H9 (cell line): ENCODE measurements around the gene CCBE1. TPM values are rescaled to one million over a fixed set of nuclear protein-coding genes. Genes with fewer than 3 reads are reported as not detected.

Experiments
- DNase-seq: peaks from one replicate; pipeline ENCODE4 v3.0.0-alpha.2; 2017
- H2AFZ ChIP-seq: one replicate; pipeline ENCODE4 v1.6.1; 2013; ENCODE audit warnings: mild to moderate bottlenecking, low read length, control low read depth, moderate library complexity
- H2AK5ac ChIP-seq: 2 replicates; pipeline ENCODE4 v1.6.1; 2013; ENCODE audit warnings: low read length, control low read depth, mixed read lengths; ENCODE audit not compliant: insufficient read length
- H2BK120ac ChIP-seq: one replicate; pipeline ENCODE4 v1.6.1; 2013; ENCODE audit warnings: low read depth, mild to moderate bottlenecking, low read length, control low read depth, inconsistent platforms; ENCODE audit not compliant: poor library complexity, severe bottlenecking
- H2BK12ac ChIP-seq: 2 replicates; pipeline ENCODE4 v1.6.1; 2013; ENCODE audit warnings: low read length, control low read depth, mixed read lengths, low read depth; ENCODE audit not compliant: insufficient read length
- H2BK15ac ChIP-seq: 2 replicates; pipeline ENCODE4 v1.6.1; 2013; ENCODE audit warnings: low read depth, low read length, control low read depth
- H2BK20ac ChIP-seq: one replicate; pipeline ENCODE4 v1.6.1; 2013; ENCODE audit warnings: low read depth, mild to moderate bottlenecking, low read length, control low read depth, inconsistent platforms; ENCODE audit not compliant: poor library complexity, severe bottlenecking
- H2BK5ac ChIP-seq: 2 replicates; pipeline ENCODE4 v1.6.1; 2013; ENCODE audit warnings: low read length, control low read depth, mixed read lengths; ENCODE audit not compliant: insufficient read length
- H3K14ac ChIP-seq: 2 replicates; pipeline ENCODE4 v1.6.1; 2013; ENCODE audit warnings: low read length, control low read depth; ENCODE audit not compliant: insufficient read depth
- H3K18ac ChIP-seq: 2 replicates; pipeline ENCODE4 v1.6.1; 2013; ENCODE audit warnings: low read depth, mild to moderate bottlenecking, mixed read lengths, low read length, control low read depth; ENCODE audit not compliant: insufficient read length
- H3K23ac ChIP-seq: 2 replicates; pipeline ENCODE4 v1.6.1; 2013; ENCODE audit warnings: low read length, control low read depth, mixed read lengths, low read depth; ENCODE audit not compliant: insufficient read length
- H3K23me2 ChIP-seq: 2 replicates; pipeline ENCODE4 v1.6.1; 2013; ENCODE audit warnings: low read depth, mild to moderate bottlenecking, mixed read lengths, low read length, control low read depth; ENCODE audit not compliant: insufficient read length, poor library complexity, severe bottlenecking
- H3K27ac ChIP-seq: 2 replicates; pipeline ENCODE4 v1.5.1; 2013; ENCODE audit warnings: low read length, control low read depth, mixed read lengths, low read depth; ENCODE audit not compliant: insufficient read length
- H3K27me3 ChIP-seq: 2 replicates; pipeline ENCODE4 v1.6.1; 2013; ENCODE audit warnings: low read length, control low read depth, inconsistent platforms; ENCODE audit not compliant: insufficient read depth
- H3K4ac ChIP-seq: 2 replicates; pipeline ENCODE4 v1.6.1; 2013; ENCODE audit warnings: low read depth, mild to moderate bottlenecking, control low read depth, inconsistent platforms, low read length, moderate library complexity
- H3K4me1 ChIP-seq: 2 replicates; pipeline ENCODE4 v1.6.1; 2013; ENCODE audit warnings: low read length, control low read depth, inconsistent platforms; ENCODE audit not compliant: insufficient read depth
- H3K4me2 ChIP-seq: 2 replicates; pipeline ENCODE4 v1.6.1; 2013; ENCODE audit warnings: low read length, control low read depth, mixed read lengths; ENCODE audit not compliant: insufficient read length, insufficient read depth
- H3K56ac ChIP-seq: 2 replicates; pipeline ENCODE4 v1.6.1; 2013; ENCODE audit warnings: low read depth, mild to moderate bottlenecking, mixed read lengths, low read length, control low read depth; ENCODE audit not compliant: insufficient read length
- H3K79me1 ChIP-seq: 2 replicates; pipeline ENCODE4 v1.6.1; 2013; ENCODE audit warnings: low read depth, mild to moderate bottlenecking, moderate library complexity, low read length, control low read depth, inconsistent platforms; ENCODE audit not compliant: insufficient read depth, poor library complexity, severe bottlenecking
- H3K79me2 ChIP-seq: 2 replicates; pipeline ENCODE4 v1.6.1; 2013; ENCODE audit warnings: low read length, control low read depth, inconsistent platforms; ENCODE audit not compliant: insufficient read depth
- H3K9ac ChIP-seq: 2 replicates; pipeline ENCODE4 v1.6.1; 2013; ENCODE audit warnings: low read length, control low read depth, mixed read lengths; ENCODE audit not compliant: insufficient read length; ENCODE audit errors: extremely low read depth
- H3K9me3 ChIP-seq: one replicate; pipeline ENCODE4 v1.6.1; 2013; ENCODE audit warnings: low read depth, low read length, inconsistent platforms; ENCODE audit not compliant: control insufficient read depth
- H3T11ph ChIP-seq: one replicate; pipeline ENCODE4 v1.6.1; 2013; ENCODE audit warnings: mild to moderate bottlenecking, low read length, control low read depth, inconsistent platforms
- H4K20me1 ChIP-seq: one replicate; pipeline ENCODE4 v1.6.1; 2013; ENCODE audit not compliant: control insufficient read depth, insufficient read length, insufficient read depth
- H4K5ac ChIP-seq: 2 replicates; pipeline ENCODE4 v1.6.1; 2013; ENCODE audit warnings: low read depth, mild to moderate bottlenecking, mixed read lengths, low read length, control low read depth; ENCODE audit not compliant: insufficient read length
- H4K8ac ChIP-seq: replicated peaks from 2 replicates; pipeline ENCODE4 v1.6.1; 2013; ENCODE audit warnings: low read length, control low read depth, mixed read lengths, low read depth; ENCODE audit not compliant: insufficient read length
- H4K91ac ChIP-seq: 2 replicates; pipeline ENCODE4 v1.6.1; 2013; ENCODE audit warnings: low read depth, mild to moderate bottlenecking, moderate library complexity, mixed read lengths, low read length, control low read depth; ENCODE audit not compliant: insufficient read length
- H3K27ac Mint-ChIP-seq, 3 experiments: 2 replicates in 2 of 3; 3 replicates in 1 of 3; pipeline ENCODE4 v1.8.0; 2020 to 2021; ENCODE audit warnings: mixed read lengths in 3 of 3, mild to moderate bottlenecking in 1 of 3, moderate library complexity in 1 of 3
- H3K27me3 Mint-ChIP-seq: 2 replicates; pipeline ENCODE4 v1.8.0; 2021; ENCODE audit warnings: low read depth, mild to moderate bottlenecking, moderate library complexity, mixed read lengths
- H3K36me3 Mint-ChIP-seq, 3 experiments: 2 replicates in 2 of 3; 3 replicates in 1 of 3; pipeline ENCODE4 v1.8.0; 2020 to 2021; ENCODE audit warnings: low read depth in 3 of 3, mixed read lengths in 3 of 3; ENCODE audit not compliant: insufficient read depth in 1 of 3
- H3K4me1 Mint-ChIP-seq, 2 experiments: 2 replicates each; pipeline ENCODE4 v1.8.0; 2020; ENCODE audit warnings: mixed read lengths in 2 of 2
- H3K4me3 Mint-ChIP-seq, 2 experiments: 2 replicates in 1 of 2; 3 replicates in 1 of 2; pipeline ENCODE4 v1.8.0; 2020 to 2021; ENCODE audit warnings: mild to moderate bottlenecking in 2 of 2, mixed read lengths in 2 of 2, moderate library complexity in 1 of 2
- H3K9me3 Mint-ChIP-seq, 2 experiments: 2 replicates in 1 of 2; 3 replicates in 1 of 2; pipeline ENCODE4 v1.8.0; 2020; ENCODE audit warnings: mild to moderate bottlenecking in 2 of 2, mixed read lengths in 2 of 2, moderate library complexity in 1 of 2
- CTCF ChIP-seq: fragments of 200-600 bp; sonication (generic); conservative IDR thresholded peaks from 3 replicates; pipeline ENCODE4 v1.8.0; 2021; ENCODE audit warnings: antibody characterized with exemption, mild to moderate bottlenecking
- WGBS: extraction: QIAGEN DNeasy Blood & Tissue Kit; methylation state at CpG from one replicate; pipeline ENCODE4 v1.1.7; 2013; ENCODE audit warnings: missing lambda C conversion rate, low lambda C conversion rate, mixed read lengths; ENCODE audit not compliant: insufficient read length; ENCODE audit errors: extremely low coverage; 5-methylcytosine and 5-hydroxymethylcytosine counted together
- total RNA-seq: library from RNA; stranded (reverse); gene quantifications from 2 replicates; pipeline ENCODE4 v1.2.1, GENCODE V29; 2021

The CCBE1 gene
- total RNA-seq, 1 experiment from 2014 or later = 0.39 TPM

DNA sequence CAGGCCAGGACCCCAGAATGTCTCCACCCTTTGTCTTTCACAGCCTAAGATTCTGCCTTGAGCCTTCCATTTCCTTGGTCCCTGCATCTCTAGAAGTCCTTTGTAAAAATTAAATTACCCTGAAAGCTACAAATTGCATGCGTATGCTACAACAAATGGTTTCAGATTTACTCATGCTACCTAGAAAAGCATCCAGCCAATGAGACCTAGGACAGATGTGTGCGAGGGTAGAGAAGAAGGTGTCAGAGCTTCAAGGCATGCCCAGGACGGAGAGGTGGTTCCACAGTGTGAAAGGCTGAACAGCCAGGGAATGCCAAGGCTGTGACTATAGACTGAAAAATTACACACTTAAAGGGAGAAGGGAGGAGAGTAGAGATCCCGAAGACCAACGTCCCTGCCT is 40.2 kb downstream of the CCBE1 start:
- H3K79me2 ChIP-seq = no peaks in the 10 kb centered on the region
- no CpG with 5 or more reads among the region's 5 CpGs for WGBS
- H2BK12ac ChIP-seq = no peak overlapping the region
- no peaks in the 10 kb centered on the region for H3K27me3 ChIP-seq
- Mint-ChIP-seq H3K9me3 (no peaks in the 10 kb centered on the region), H3K4me3 (no peak overlapping the region), H3K27me3 (no peaks in the 10 kb centered on the region; the same call in none of the 2 replicates), H3K36me3 (no peaks in the 10 kb centered on the region), H3K4me1 (peaks cover 4 to 9% of the 10 kb centered on the region in 2 experiments), H3K27ac (no peak overlapping the region)
- H4K20me1 ChIP-seq = no peaks in the 10 kb centered on the region
- no peak overlapping the region for H4K91ac ChIP-seq
- H3K23me2 ChIP-seq = no peaks in the 10 kb centered on the region
- H3K9ac ChIP-seq = no peak overlapping the region
- no peak for DNase-seq
- H3K9me3 ChIP-seq = no peaks in the 10 kb centered on the region
- H3K79me1 ChIP-seq = no peaks in the 10 kb centered on the region
- no peak overlapping the region for H3K27ac ChIP-seq
- no peak overlapping the region for H3K23ac ChIP-seq
- no peak overlapping the region for H2AK5ac ChIP-seq
- no peak overlapping the region for H4K8ac ChIP-seq
- H2BK5ac ChIP-seq = no peak overlapping the region
- TF ChIP-seq CTCF = no peak
- no peak overlapping the region for H3T11ph ChIP-seq
- H2BK120ac ChIP-seq = no peak overlapping the region
- no peak overlapping the region for H4K5ac ChIP-seq
- no peak overlapping the region for H2AFZ ChIP-seq
- no peak overlapping the region for H3K4ac ChIP-seq
- no peak overlapping the region for H3K14ac ChIP-seq
- H3K4me1 ChIP-seq = no peaks in the 10 kb centered on the region
- no peak overlapping the region for H2BK20ac ChIP-seq
- H3K56ac ChIP-seq = no peak overlapping the region
- H2BK15ac ChIP-seq = no peak overlapping the region
- no peak overlapping the region for H3K4me2 ChIP-seq
- no peak overlapping the region for H3K18ac ChIP-seq
